ENCODE data around the gene FAM219B. TPM values are rescaled to one million over a fixed set of nuclear protein-coding genes. Genes with fewer than 3 reads are reported as not detected.

The FAM219B gene
- total RNA-seq, 1 donor: 35.9 TPM

- no peak overlapping the region for H3K4me3 ChIP-seq (ENCODE audit: low read depth, low read length)
- no peak for DNase-seq (ENCODE audit: low read depth)
- TF ChIP-seq CTCF (IDR thresholded peaks at IDR 0.05; ENCODE audit: insufficient read depth, low read length): no peak
These were observed 13.0 kb downstream of the FAM219B start for GRCh38 chr15:74893627-74894026.

- TF ChIP-seq CTCF (IDR thresholded peaks at IDR 0.05; ENCODE audit: insufficient read depth, low read length): no peak
- DNase-seq (ENCODE audit: low read depth): no peak
These were observed 13.7 kb downstream of the FAM219B start for GRCh38 chr15:74892931-74893330.

GRCh38 chr15:74892313-74892712, 14.3 kb downstream of the FAM219B start:
- H3K4me3 ChIP-seq (ENCODE audit: low read depth, low read length): no peak overlapping the region
- TF ChIP-seq CTCF (IDR thresholded peaks at IDR 0.05; ENCODE audit: insufficient read depth, low read length): no peak
- DNase-seq (ENCODE audit: low read depth): no peak

More at GRCh38 chr15:74892931-74893330, 13.7 kb downstream of the FAM219B start:
- H3K4me3 ChIP-seq (ENCODE audit: low read depth, low read length): no peak overlapping the region

GRCh38 chr15:74891469-74891868, 15.2 kb downstream of the FAM219B start:
- no peak overlapping the region for H3K4me3 ChIP-seq (ENCODE audit: low read depth, low read length)
- DNase-seq (ENCODE audit: low read depth): no peak
- TF ChIP-seq CTCF (IDR thresholded peaks at IDR 0.05; ENCODE audit: insufficient read depth, low read length): no peak

- no peak for TF ChIP-seq CTCF (IDR thresholded peaks at IDR 0.05; ENCODE audit: insufficient read depth, low read length)
- peak overlapping the region; percentile 95 for H3K4me3 ChIP-seq (ENCODE audit: low read depth, low read length)
- no peak for DNase-seq (ENCODE audit: low read depth)
These were observed 16.0 kb downstream of the FAM219B start for GRCh38 chr15:74890665-74890960.

GRCh38 chr15:74889883-74890664, 16.6 kb downstream of the FAM219B start, which contains the start of gene MPI:
Gene MPI (plus strand): TSS chr15:74890042. CDS start chr15:74890074, 32 bp downstream.
- peak; percentile 69 for DNase-seq (ENCODE audit: low read depth)
- peak within 1 kb of the TSS; percentile 95 for H3K4me3 ChIP-seq (ENCODE audit: low read depth, low read length)
- TF ChIP-seq CTCF (IDR thresholded peaks at IDR 0.05; ENCODE audit: insufficient read depth, low read length): peak; percentile 32
